Esophagus muscularis mucosa (tissue), 4 donors: Measurements from ENCODE around the gene FBH1.

Source experiments
- CTCF ChIP-seq, 3 experiments: fragments of 200-600 bp in 2 of 3; fragments of 450-650 bp in 1 of 3; sonication (generic) in 2 of 3; IDR thresholded peaks; one replicate each; pipeline ENCODE4 v1.5.1; 2017 to 2019; ENCODE audit warnings: antibody characterized with exemption in 3 of 3, mild to moderate bottlenecking in 2 of 3, moderate library complexity in 1 of 3
- EP300 ChIP-seq: sonication (generic); formaldehyde crosslinking; IDR thresholded peaks from one replicate; pipeline ENCODE4 v1.6.1; 2017; ENCODE audit warnings: antibody characterized with exemption
- POLR2A ChIP-seq: fragments of 450-650 bp; IDR thresholded peaks from one replicate; pipeline ENCODE4 v1.6.1; 2017; ENCODE audit warnings: antibody characterized with exemption, moderate library complexity, mild to moderate bottlenecking, low read depth

- TF ChIP-seq POLR2A (no peak), CTCF (IDR thresholded peaks at IDR 0.05) (no peak), EP300 (no peak)
These were observed 83.0 kb downstream of the FBH1 start for GRCh38 chr10:5973069-5973468.
